HepG2 (cell line): ENCODE data around the gene JMJD8. TPM values are rescaled to one million over a fixed set of nuclear protein-coding genes. Genes with fewer than 3 reads are reported as not detected.

Experiments used
- HOXA7 ChIP-seq: sonication (generic); formaldehyde crosslinking; IDR thresholded peaks from 2 replicates; pipeline ENCODE4 v1.8.1; 2022; ENCODE audit warnings: mild to moderate bottlenecking, missing genetic modification reagents, moderate library complexity
- IKZF1 ChIP-seq: fragments of 450-650 bp; IDR thresholded peaks from 2 replicates; pipeline ENCODE4 v1.7.1; 2016
- MAZ ChIP-seq, 2 experiments: sonication (generic) in 1 of 2; formaldehyde crosslinking in 1 of 2; IDR thresholded peaks; 2 replicates each; pipeline versions ENCODE4 v1.5.0 to v1.6.1; 2012 to 2020; ENCODE audit warnings: low read depth in 2 of 2, mild to moderate bottlenecking in 2 of 2, borderline replicate concordance in 1 of 2, improper control_type of control experiment in 1 of 2, low read length in 1 of 2, missing genetic modification reagents in 1 of 2, moderate library complexity in 1 of 2
- RFXAP ChIP-seq: sonication (generic); formaldehyde crosslinking; IDR thresholded peaks from 2 replicates; pipeline ENCODE4 v1.4.0; 2020; ENCODE audit warnings: missing genetic modification reagents, borderline replicate concordance
- TAF1 ChIP-seq: sonication (generic); formaldehyde crosslinking; IDR thresholded peaks from 2 replicates; pipeline ENCODE4 v1.4.0; 2020; ENCODE audit warnings: missing genetic modification reagents
- ZFP90 ChIP-seq: sonication (generic); formaldehyde crosslinking; IDR thresholded peaks from 2 replicates; pipeline ENCODE4 v1.8.0; 2022; ENCODE audit warnings: missing genetic modification reagents, mild to moderate bottlenecking, inconsistent platforms, borderline replicate concordance
- ZNF143 ChIP-seq: sonication (generic); formaldehyde crosslinking; IDR thresholded peaks from 2 replicates; pipeline ENCODE4 v1.4.0; 2020; ENCODE audit warnings: missing genetic modification reagents
- ZNF260 ChIP-seq: sonication (generic); formaldehyde crosslinking; IDR thresholded peaks from 2 replicates; pipeline ENCODE4 v1.4.0; 2020; ENCODE audit warnings: missing genetic modification reagents, low read depth, mild to moderate bottlenecking, borderline replicate concordance
- ZNF343 ChIP-seq: sonication (generic); formaldehyde crosslinking; IDR thresholded peaks from 2 replicates; pipeline ENCODE4 v1.4.0; 2020; ENCODE audit warnings: mild to moderate bottlenecking, missing genetic modification reagents
- ZNF780A ChIP-seq: sonication (generic); formaldehyde crosslinking; IDR thresholded peaks from 2 replicates; pipeline ENCODE4 v1.8.0; 2022; ENCODE audit warnings: mild to moderate bottlenecking, missing genetic modification reagents, moderate library complexity
- ZSCAN22 ChIP-seq: sonication (generic); formaldehyde crosslinking; IDR thresholded peaks from 2 replicates; pipeline ENCODE4 v1.4.0; 2020; ENCODE audit warnings: mild to moderate bottlenecking, missing genetic modification reagents
- polyA plus RNA-seq, 8 experiments: library from polyadenylated mRNA; depleted of rRNA in 3 of 8; stranded (reverse) in 7 of 8; unstranded in 1 of 8; fragments of >200 nt; fragmentation: Illumina TruSeq in 4 of 8; extraction: Trizol in 4 of 8; gene quantifications; 2 replicates each; pipeline versions ENCODE4 v1.2.1 to v1.2.3, GENCODE V29; 2011 to 2016; ENCODE audit warnings: low read depth in 4 of 8, missing spikeins in 1 of 8, mixed read lengths in 1 of 8; ENCODE audit not compliant: insufficient read depth in 1 of 8
- total RNA-seq, 5 experiments: library from RNA; depleted of rRNA; stranded (reverse); fragments of >200 nt; fragmentation: Illumina TruSeq; extraction: Trizol; gene quantifications; 2 replicates each; pipeline ENCODE4 v1.2.3, GENCODE V29; 2016; ENCODE audit warnings: low read depth in 1 of 5
- TF ChIP-seq, protein P1 (sequence below): sonication (generic); formaldehyde crosslinking; IDR thresholded peaks from 2 replicates; pipeline ENCODE4 v1.5.1; 2020; ENCODE audit warnings: mild to moderate bottlenecking, missing genetic modification reagents, moderate library complexity
- TF ChIP-seq, protein P2 (sequence below): sonication (generic); formaldehyde crosslinking; IDR thresholded peaks from 2 replicates; pipeline ENCODE4 v1.4.0; 2020; ENCODE audit warnings: missing genetic modification reagents, borderline replicate concordance
- TF ChIP-seq, protein P3 (sequence below): sonication (generic); formaldehyde crosslinking; IDR thresholded peaks from 2 replicates; pipeline ENCODE4 v1.5.0; 2020; ENCODE audit warnings: mild to moderate bottlenecking, missing genetic modification reagents, borderline replicate concordance

Gene JMJD8
- total and polyA plus RNA-seq, 2 of the 13 experiments (the other 11 are each of a cell fraction or from before 2014, with no cell fraction given): 2.6 to 11.8 TPM

DNA sequence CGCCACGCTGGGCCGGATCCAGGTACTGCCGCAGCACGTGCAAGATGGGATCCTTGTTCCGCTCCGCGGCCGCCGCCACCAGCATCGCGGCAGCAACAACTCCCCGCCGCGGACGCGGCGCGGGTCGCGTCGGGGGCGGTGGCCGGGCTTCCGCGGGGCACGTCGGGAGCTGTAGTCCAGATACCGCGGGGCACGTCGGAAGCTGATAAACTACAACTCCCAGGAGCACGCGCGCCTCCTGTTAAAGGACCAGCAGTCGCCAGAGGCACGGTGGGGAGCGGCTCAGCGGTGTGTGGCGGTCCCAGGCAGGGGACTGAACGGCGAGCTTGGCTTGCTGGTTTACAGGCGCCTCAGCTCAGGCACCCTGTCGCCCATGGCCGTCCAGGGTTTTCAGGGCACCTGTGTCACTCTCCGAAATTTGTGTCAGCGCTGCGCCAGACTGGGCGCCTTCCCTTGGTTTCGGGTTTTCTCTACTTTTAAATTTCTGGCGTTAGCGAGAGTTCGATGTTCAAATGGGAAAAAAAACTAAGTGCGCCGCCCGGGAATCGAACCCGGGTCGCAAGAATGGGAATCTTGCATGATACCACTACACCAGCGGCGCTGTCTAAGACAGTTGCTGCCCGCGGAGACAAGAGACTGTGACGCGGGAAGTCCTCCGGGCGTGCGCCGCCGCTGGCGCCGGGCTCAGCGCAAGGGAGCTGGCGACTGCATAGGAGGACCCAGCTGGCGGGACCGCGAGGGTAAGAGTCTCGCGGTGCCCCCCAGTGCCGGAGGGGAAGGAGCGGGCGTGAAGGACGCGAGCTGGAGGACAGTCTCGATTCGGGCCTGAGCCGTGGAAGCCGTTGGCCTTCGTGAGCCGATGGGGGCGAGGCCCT is 47.7 kb downstream of the JMJD8 start, which contains the start of gene METTL26 (continued):
- TF ChIP-seq RFXAP (CRISPR knock-in tag): no peak; the same call in 1 of the 2 replicates
- TF ChIP-seq TAF1 (CRISPR knock-in tag): peak; percentile 69
- TF ChIP-seq, protein P1, sequence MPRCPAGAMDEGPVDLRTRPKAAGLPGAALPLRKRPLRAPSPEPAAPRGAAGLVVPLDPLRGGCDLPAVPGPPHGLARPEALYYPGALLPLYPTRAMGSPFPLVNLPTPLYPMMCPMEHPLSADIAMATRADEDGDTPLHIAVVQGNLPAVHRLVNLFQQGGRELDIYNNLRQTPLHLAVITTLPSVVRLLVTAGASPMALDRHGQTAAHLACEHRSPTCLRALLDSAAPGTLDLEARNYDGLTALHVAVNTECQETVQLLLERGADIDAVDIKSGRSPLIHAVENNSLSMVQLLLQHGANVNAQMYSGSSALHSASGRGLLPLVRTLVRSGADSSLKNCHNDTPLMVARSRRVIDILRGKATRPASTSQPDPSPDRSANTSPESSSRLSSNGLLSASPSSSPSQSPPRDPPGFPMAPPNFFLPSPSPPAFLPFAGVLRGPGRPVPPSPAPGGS (CRISPR knock-in tag): no peak
- no peak for TF ChIP-seq ZSCAN22
- TF ChIP-seq ZNF143 (CRISPR knock-in tag): peak; percentile 99
- TF ChIP-seq ZFP90: peak; percentile 54; the same call in 1 of the 2 replicates
- TF ChIP-seq, protein P2, sequence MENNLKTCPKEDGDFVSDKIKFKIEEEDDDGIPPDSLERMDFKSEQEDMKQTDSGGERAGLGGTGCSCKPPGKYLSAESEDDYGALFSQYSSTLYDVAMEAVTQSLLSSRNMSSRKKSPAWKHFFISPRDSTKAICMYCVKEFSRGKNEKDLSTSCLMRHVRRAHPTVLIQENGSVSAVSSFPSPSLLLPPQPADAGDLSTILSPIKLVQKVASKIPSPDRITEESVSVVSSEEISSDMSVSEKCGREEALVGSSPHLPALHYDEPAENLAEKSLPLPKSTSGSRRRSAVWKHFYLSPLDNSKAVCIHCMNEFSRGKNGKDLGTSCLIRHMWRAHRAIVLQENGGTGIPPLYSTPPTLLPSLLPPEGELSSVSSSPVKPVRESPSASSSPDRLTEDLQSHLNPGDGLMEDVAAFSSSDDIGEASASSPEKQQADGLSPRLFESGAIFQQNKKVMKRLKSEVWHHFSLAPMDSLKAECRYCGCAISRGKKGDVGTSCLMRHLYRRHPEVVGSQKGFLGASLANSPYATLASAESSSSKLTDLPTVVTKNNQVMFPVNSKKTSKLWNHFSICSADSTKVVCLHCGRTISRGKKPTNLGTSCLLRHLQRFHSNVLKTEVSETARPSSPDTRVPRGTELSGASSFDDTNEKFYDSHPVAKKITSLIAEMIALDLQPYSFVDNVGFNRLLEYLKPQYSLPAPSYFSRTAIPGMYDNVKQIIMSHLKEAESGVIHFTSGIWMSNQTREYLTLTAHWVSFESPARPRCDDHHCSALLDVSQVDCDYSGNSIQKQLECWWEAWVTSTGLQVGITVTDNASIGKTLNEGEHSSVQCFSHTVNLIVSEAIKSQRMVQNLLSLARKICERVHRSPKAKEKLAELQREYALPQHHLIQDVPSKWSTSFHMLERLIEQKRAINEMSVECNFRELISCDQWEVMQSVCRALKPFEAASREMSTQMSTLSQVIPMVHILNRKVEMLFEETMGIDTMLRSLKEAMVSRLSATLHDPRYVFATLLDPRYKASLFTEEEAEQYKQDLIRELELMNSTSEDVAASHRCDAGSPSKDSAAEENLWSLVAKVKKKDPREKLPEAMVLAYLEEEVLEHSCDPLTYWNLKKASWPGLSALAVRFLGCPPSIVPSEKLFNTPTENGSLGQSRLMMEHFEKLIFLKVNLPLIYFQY: no peak; the same call in 1 of the 2 replicates
- TF ChIP-seq MAZ (IDR thresholded peaks at IDR 0.05; ENCODE audit: borderline replicate concordance, low read depth, low read length): no peak; the same call in 1 of the 2 replicates
- no peak; the same call in 1 of the 2 replicates for TF ChIP-seq MAZ (CRISPR knock-in tag; IDR thresholded peaks at IDR 0.05; ENCODE audit: low read depth)
- TF ChIP-seq ZNF260: no peak
- TF ChIP-seq ZNF343 (CRISPR knock-in tag): peak; percentile 89
- no peak for TF ChIP-seq IKZF1
- TF ChIP-seq, protein P3, sequence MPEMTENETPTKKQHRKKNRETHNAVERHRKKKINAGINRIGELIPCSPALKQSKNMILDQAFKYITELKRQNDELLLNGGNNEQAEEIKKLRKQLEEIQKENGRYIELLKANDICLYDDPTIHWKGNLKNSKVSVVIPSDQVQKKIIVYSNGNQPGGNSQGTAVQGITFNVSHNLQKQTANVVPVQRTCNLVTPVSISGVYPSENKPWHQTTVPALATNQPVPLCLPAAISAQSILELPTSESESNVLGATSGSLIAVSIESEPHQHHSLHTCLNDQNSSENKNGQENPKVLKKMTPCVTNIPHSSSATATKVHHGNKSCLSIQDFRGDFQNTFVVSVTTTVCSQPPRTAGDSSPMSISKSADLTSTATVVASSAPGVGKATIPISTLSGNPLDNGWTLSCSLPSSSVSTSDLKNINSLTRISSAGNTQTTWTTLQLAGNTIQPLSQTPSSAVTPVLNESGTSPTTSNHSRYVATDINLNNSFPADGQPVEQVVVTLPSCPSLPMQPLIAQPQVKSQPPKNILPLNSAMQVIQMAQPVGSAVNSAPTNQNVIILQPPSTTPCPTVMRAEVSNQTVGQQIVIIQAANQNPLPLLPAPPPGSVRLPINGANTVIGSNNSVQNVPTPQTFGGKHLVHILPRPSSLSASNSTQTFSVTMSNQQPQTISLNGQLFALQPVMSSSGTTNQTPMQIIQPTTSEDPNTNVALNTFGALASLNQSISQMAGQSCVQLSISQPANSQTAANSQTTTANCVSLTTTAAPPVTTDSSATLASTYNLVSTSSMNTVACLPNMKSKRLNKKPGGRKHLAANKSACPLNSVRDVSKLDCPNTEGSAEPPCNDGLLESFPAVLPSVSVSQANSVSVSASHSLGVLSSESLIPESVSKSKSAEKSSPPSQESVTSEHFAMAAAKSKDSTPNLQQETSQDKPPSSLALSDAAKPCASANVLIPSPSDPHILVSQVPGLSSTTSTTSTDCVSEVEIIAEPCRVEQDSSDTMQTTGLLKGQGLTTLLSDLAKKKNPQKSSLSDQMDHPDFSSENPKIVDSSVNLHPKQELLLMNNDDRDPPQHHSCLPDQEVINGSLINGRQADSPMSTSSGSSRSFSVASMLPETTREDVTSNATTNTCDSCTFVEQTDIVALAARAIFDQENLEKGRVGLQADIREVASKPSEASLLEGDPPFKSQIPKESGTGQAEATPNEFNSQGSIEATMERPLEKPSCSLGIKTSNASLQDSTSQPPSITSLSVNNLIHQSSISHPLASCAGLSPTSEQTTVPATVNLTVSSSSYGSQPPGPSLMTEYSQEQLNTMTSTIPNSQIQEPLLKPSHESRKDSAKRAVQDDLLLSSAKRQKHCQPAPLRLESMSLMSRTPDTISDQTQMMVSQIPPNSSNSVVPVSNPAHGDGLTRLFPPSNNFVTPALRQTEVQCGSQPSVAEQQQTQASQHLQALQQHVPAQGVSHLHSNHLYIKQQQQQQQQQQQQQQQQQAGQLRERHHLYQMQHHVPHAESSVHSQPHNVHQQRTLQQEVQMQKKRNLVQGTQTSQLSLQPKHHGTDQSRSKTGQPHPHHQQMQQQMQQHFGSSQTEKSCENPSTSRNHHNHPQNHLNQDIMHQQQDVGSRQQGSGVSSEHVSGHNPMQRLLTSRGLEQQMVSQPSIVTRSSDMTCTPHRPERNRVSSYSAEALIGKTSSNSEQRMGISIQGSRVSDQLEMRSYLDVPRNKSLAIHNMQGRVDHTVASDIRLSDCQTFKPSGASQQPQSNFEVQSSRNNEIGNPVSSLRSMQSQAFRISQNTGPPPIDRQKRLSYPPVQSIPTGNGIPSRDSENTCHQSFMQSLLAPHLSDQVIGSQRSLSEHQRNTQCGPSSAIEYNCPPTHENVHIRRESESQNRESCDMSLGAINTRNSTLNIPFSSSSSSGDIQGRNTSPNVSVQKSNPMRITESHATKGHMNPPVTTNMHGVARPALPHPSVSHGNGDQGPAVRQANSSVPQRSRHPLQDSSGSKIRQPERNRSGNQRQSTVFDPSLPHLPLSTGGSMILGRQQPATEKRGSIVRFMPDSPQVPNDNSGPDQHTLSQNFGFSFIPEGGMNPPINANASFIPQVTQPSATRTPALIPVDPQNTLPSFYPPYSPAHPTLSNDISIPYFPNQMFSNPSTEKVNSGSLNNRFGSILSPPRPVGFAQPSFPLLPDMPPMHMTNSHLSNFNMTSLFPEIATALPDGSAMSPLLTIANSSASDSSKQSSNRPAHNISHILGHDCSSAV (CRISPR knock-in tag): no peak
- no peak for TF ChIP-seq HOXA7 (CRISPR knock-in tag)
- TF ChIP-seq ZNF780A (CRISPR knock-in tag): 0 out of 2 replicates have a peak, but pooled peaks have one; percentile 53
